GM12865 (cell line): ENCODE data around the gene MCRIP1.

ENCODE experiments used
- DNase-seq: peaks from one replicate; pipeline ENCODE4 v3.0.0; 2010; ENCODE audit warnings: low read depth
- H3K4me3 ChIP-seq: 2 replicates; pipeline ENCODE4 v1.5.1; 2011; ENCODE audit warnings: mild to moderate bottlenecking, low read depth, low read length, control low read depth
- CTCF ChIP-seq: IDR thresholded peaks from 2 replicates; pipeline ENCODE4 v1.5.1; 2011; ENCODE audit warnings: low read length, control low read depth, low read depth, inconsistent platforms; ENCODE audit not compliant: insufficient read depth; ENCODE audit errors: missing control alignments

Gene MCRIP1

GRCh38 chr17:81859906-81860755, 27.0 kb upstream of the MCRIP1 start, which contains the start of gene P4HB:
Gene P4HB (minus strand): TSS chr17:81860535. CDS start chr17:81860471, 64 bp downstream.
- H3K4me3 ChIP-seq, result peak within 1 kb of the TSS; percentile 99
- peak; percentile 35 for DNase-seq
- no peak for TF ChIP-seq CTCF

- DNase-seq, result no peak
- TF ChIP-seq CTCF, result no peak
- peak overlapping the region; percentile 99 for H3K4me3 ChIP-seq
These were observed 26.1 kb upstream of the MCRIP1 start for GRCh38 chr17:81858967-81859905.

GRCh38 chr17:81858170-81858966, 25.3 kb upstream of the MCRIP1 start:
- peak overlapping the region; percentile 99 for H3K4me3 ChIP-seq
- no peak for TF ChIP-seq CTCF
- no peak for DNase-seq

GRCh38 chr17:81854974-81855774, 22.1 kb upstream of the MCRIP1 start:
- H3K4me3 ChIP-seq, result no peak overlapping the region
- no peak for TF ChIP-seq CTCF
- peak; percentile 13 for DNase-seq

GRCh38 chr17:81852237-81852636, 19.1 kb upstream of the MCRIP1 start:
- TF ChIP-seq CTCF, result no peak
- no peak for DNase-seq
- no peak overlapping the region for H3K4me3 ChIP-seq
